Measurements from ENCODE around the gene PALLD.
"Not testable (repeated sequence)": the region's sequence is repeated elsewhere in the genome, so short reads cannot be mapped to it uniquely, and the experiment has no call there.

The PALLD gene

GRCh38 chr4:168707205-168707604 is 210.4 kb downstream of the PALLD start:
- no peak for DNase-seq (ENCODE audit: low read depth in 2 of 2)

GRCh38 chr4:168708108-168708507 is 211.3 kb downstream of the PALLD start:
- no peak for DNase-seq (ENCODE audit: low read depth in 2 of 2)

GRCh38 chr4:168710353-168710946 is 213.6 kb downstream of the PALLD start:
- no peak for DNase-seq (ENCODE audit: low read depth in 2 of 2)

GRCh38 chr4:168711197-168712140 is 214.6 kb downstream of the PALLD start:
- DNase-seq (ENCODE audit: low read depth in 2 of 2), result no peak

- no peak for DNase-seq (ENCODE audit: low read depth in 2 of 2)
Observed at GRCh38 chr4:168712316-168712890, 215.6 kb downstream of the PALLD start.

GRCh38 chr4:168713253-168713652 is 216.4 kb downstream of the PALLD start:
- no peak for DNase-seq (ENCODE audit: low read depth in 2 of 2)

GRCh38 chr4:168715896-168716295 is 219.0 kb downstream of the PALLD start:
- no peak for DNase-seq (ENCODE audit: low read depth in 2 of 2)

GRCh38 chr4:168716406-168717129 is 219.7 kb downstream of the PALLD start:
- no peak for DNase-seq (ENCODE audit: low read depth in 2 of 2)

- no peak for DNase-seq (ENCODE audit: low read depth in 2 of 2)
Observed at GRCh38 chr4:168717847-168718246, 221.0 kb downstream of the PALLD start.

- no peak for DNase-seq (ENCODE audit: low read depth in 2 of 2)
Observed at GRCh38 chr4:168719725-168720124, 222.9 kb downstream of the PALLD start.

GRCh38 chr4:168720396-168720900 is 223.6 kb downstream of the PALLD start:
- no peak for DNase-seq (ENCODE audit: low read depth in 2 of 2)

- no peak for DNase-seq (ENCODE audit: low read depth in 2 of 2)
Observed at GRCh38 chr4:168722391-168722790, 225.5 kb downstream of the PALLD start.

GRCh38 chr4:168723020-168723419 is 226.2 kb downstream of the PALLD start:
- no peak for DNase-seq (ENCODE audit: low read depth in 2 of 2)

GRCh38 chr4:168723569-168723968 is 226.7 kb downstream of the PALLD start:
- DNase-seq (ENCODE audit: low read depth in 2 of 2), result no peak

- DNase-seq (ENCODE audit: low read depth in 2 of 2), result no peak
Observed at GRCh38 chr4:168724243-168724642, 227.4 kb downstream of the PALLD start.

GRCh38 chr4:168724686-168725411 is 228.0 kb downstream of the PALLD start:
- no peak for DNase-seq (ENCODE audit: low read depth in 2 of 2)

- no peak for DNase-seq (ENCODE audit: low read depth in 2 of 2)
Observed at GRCh38 chr4:168725930-168726329, 229.1 kb downstream of the PALLD start.

GRCh38 chr4:168727181-168727580 is 230.3 kb downstream of the PALLD start:
- DNase-seq (ENCODE audit: low read depth in 2 of 2), result not testable (repeated sequence)

GRCh38 chr4:168731006-168731636 is 234.3 kb downstream of the PALLD start:
- DNase-seq (ENCODE audit: low read depth in 2 of 2), result no peak

GRCh38 chr4:168731706-168732414 is 235.0 kb downstream of the PALLD start:
- no peak for DNase-seq (ENCODE audit: low read depth in 2 of 2)

All from stimulated activated CD8-positive, alpha-beta memory T cell treated with anti-CD3 and anti-CD28 coated beads, Interleukin-2, amount 100 ng/mL, for 48 hours (primary cell).